Neural cell (in vitro differentiated cells): ENCODE measurements around the gene NUDT1. TPM values are rescaled to one million over a fixed set of nuclear protein-coding genes. Genes with fewer than 3 reads are reported as not detected.

ENCODE experiments used
- H2AFZ ChIP-seq: fragments of 200-600, 300-800 bp; sonication (generic), shearing (Covaris generic); 2 replicates; pipeline ENCODE4 v1.6.0; 2014; ENCODE audit warnings: low read depth, mild to moderate bottlenecking, antibody characterized with exemption, low read length, moderate library complexity
- H3F3A ChIP-seq: fragments of 200-600 bp; shearing (Covaris generic); 2 replicates; pipeline ENCODE4 v1.6.1; 2016; ENCODE audit warnings: mild to moderate bottlenecking, moderate library complexity, mixed read lengths, antibody characterized with exemption, low read length; ENCODE audit not compliant: insufficient read depth, poor library complexity, severe bottlenecking
- H3K27ac ChIP-seq: fragments of 200-600, 300-800 bp; sonication (generic), shearing (Covaris generic); 2 replicates; pipeline ENCODE4 v1.5.1; 2014; ENCODE audit warnings: mild to moderate bottlenecking, low read length, moderate library complexity
- H3K27me3 ChIP-seq: fragments of 300-800, 200-600 bp; sonication (generic), shearing (Covaris generic); 2 replicates; pipeline ENCODE4 v1.6.0; 2014; ENCODE audit warnings: mild to moderate bottlenecking, low read depth, low read length, moderate library complexity; ENCODE audit not compliant: insufficient read depth
- H3K36me3 ChIP-seq: fragments of 300-800, 200-600 bp; sonication (generic), shearing (Covaris generic); 2 replicates; pipeline ENCODE4 v1.5.1; 2014; ENCODE audit warnings: mild to moderate bottlenecking, antibody characterized with exemption, low read length, moderate library complexity; ENCODE audit not compliant: insufficient read depth
- H3K4me2 ChIP-seq: fragments of 300-800, 200-600 bp; sonication (generic), shearing (Covaris generic); 2 replicates; pipeline ENCODE4 v1.6.0; 2014; ENCODE audit warnings: mild to moderate bottlenecking, low read length
- H3K4me3 ChIP-seq: fragments of 300-800, 200-600 bp; sonication (generic), shearing (Covaris generic); 2 replicates; pipeline ENCODE4 v1.5.1; 2014; ENCODE audit warnings: mild to moderate bottlenecking, low read length, moderate library complexity
- H3K79me2 ChIP-seq: fragments of 200-600 bp; shearing (Covaris generic); replicated peaks from 2 replicates; pipeline ENCODE4 v1.6.0; 2014; ENCODE audit warnings: mild to moderate bottlenecking, low read length, moderate library complexity; ENCODE audit not compliant: insufficient read depth
- H3K9ac ChIP-seq: fragments of 300-800, 200-600 bp; sonication (generic), shearing (Covaris generic); 2 replicates; pipeline ENCODE4 v1.6.1; 2016; ENCODE audit warnings: mild to moderate bottlenecking, low read length, mixed read lengths
- H3K9me2 ChIP-seq: fragments of 200-600 bp; shearing (Covaris generic); 2 replicates; pipeline ENCODE4 v1.6.1; 2016; ENCODE audit warnings: mild to moderate bottlenecking, low read length, mixed read lengths; ENCODE audit not compliant: insufficient read depth
- H3K9me3 ChIP-seq: fragments of 200-600, 300-800 bp; sonication (generic), shearing (Covaris generic); 2 replicates; pipeline ENCODE4 v1.6.1; 2016; ENCODE audit warnings: mild to moderate bottlenecking, mixed run types, low read length, moderate library complexity, mixed read lengths
- H4K20me1 ChIP-seq: fragments of 200-600 bp; shearing (Covaris generic); 2 replicates; pipeline ENCODE4 v1.6.1; 2016; ENCODE audit warnings: mild to moderate bottlenecking, mixed run types; ENCODE audit not compliant: insufficient read depth
- CTCF ChIP-seq: fragments of 450-650 bp; IDR thresholded peaks from 2 replicates; pipeline ENCODE4 v1.5.1; 2014; ENCODE audit warnings: antibody characterized with exemption, mild to moderate bottlenecking, moderate library complexity; ENCODE audit not compliant: poor library complexity, severe bottlenecking
- EP300 ChIP-seq: fragments of 450-650 bp; conservative IDR thresholded peaks from 2 replicates; pipeline ENCODE4 v1.6.1; 2014; ENCODE audit warnings: antibody characterized with exemption, mild to moderate bottlenecking, moderate library complexity; ENCODE audit not compliant: poor library complexity, severe bottlenecking
- EZH2 ChIP-seq: fragments of 200-600, 300-800 bp; shearing (Covaris generic), sonication (generic); IDR thresholded peaks from 2 replicates; pipeline ENCODE4 v1.6.1; 2014; ENCODE audit warnings: antibody characterized with exemption, low read length, borderline replicate concordance, mild to moderate bottlenecking; ENCODE audit not compliant: insufficient read depth, poor library complexity, severe bottlenecking
- MXI1 ChIP-seq: fragments of 450-650 bp; conservative IDR thresholded peaks from 2 replicates; pipeline ENCODE4 v1.6.1; 2014; ENCODE audit warnings: antibody characterized with exemption, mild to moderate bottlenecking; ENCODE audit not compliant: poor library complexity, severe bottlenecking
- POLR2AphosphoS5 ChIP-seq: IDR thresholded peaks from 2 replicates; pipeline ENCODE4 v1.6.1; 2012
- RAD21 ChIP-seq: fragments of 450-650 bp; conservative IDR thresholded peaks from 2 replicates; pipeline ENCODE4 v1.6.1; 2014; ENCODE audit warnings: antibody characterized with exemption, mild to moderate bottlenecking, moderate library complexity
- REST ChIP-seq: IDR thresholded peaks from 2 replicates; pipeline ENCODE4 v1.6.1; 2012; ENCODE audit warnings: borderline replicate concordance
- SMC3 ChIP-seq: fragments of 450-650 bp; conservative IDR thresholded peaks from 2 replicates; pipeline ENCODE4 v1.6.1; 2014; ENCODE audit warnings: antibody characterized with exemption, mild to moderate bottlenecking, moderate library complexity; ENCODE audit not compliant: poor library complexity
- TAF1 ChIP-seq: IDR thresholded peaks from 2 replicates; pipeline ENCODE4 v1.6.1; 2012; ENCODE audit warnings: low read depth
- polyA plus RNA-seq: library from polyadenylated mRNA; depleted of rRNA; stranded (reverse); fragments of >200 nt; gene quantifications from 2 replicates; pipeline ENCODE4 v1.2.3, GENCODE V29; 2014

NUDT1 gene
- polyA plus RNA-seq, 1 donor from 2014 or later, result 67.8 TPM

DNA sequence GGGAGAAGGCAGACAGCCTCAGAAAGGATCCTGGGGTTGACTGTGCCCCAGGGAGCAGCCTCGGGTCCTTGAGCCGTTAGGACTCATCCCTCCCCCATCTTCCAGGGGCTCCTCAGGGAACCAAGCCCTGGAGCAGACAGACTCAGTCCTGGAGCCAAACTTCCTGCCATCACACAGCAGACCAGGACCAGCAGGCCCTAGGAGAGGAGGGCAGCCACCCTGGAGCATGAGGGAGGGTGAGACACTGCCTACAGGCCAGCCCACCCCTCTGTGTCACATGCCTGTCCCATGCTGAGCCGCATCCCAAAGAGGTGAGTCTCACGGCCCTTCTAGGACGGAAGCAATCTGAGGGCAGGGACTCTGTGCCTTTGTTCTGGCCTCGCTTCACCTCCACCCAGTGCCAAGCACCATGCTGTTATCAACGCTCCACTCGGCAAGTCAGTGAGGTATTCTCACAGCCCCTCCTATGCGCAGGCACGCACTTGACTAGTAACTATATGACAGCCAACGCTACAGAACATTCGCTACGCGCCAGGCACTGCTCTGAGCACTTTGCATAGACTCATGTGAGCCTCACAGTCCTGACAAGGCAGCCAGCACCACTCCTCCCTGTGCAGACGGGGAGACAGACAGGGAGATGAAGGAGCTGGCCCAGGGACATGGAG is 28.3 kb upstream of the NUDT1 start:
- peaks cover 7% of the 10 kb centered on the region for H3K36me3 ChIP-seq
- H3K4me3 ChIP-seq, result no peak overlapping the region
- TF ChIP-seq CTCF (no peak), MXI1 (no peak), EZH2 (no peak), TAF1 (no peak), POLR2AphosphoS5 (no peak)
- no peaks in the 10 kb centered on the region for H3K27me3 ChIP-seq
- H3K79me2 ChIP-seq, result no peaks in the 10 kb centered on the region
- no peak overlapping the region for H3K27ac ChIP-seq
- no peak overlapping the region for H3K9ac ChIP-seq
- H3K4me2 ChIP-seq, result no peak overlapping the region
- H3F3A ChIP-seq, result no peaks in the 10 kb centered on the region
- H4K20me1 ChIP-seq, result no peaks in the 10 kb centered on the region
- H2AFZ ChIP-seq, result no peak overlapping the region
- no peaks in the 10 kb centered on the region for H3K9me3 ChIP-seq
- H3K9me2 ChIP-seq, result no peaks in the 10 kb centered on the region

- no peak for TF ChIP-seq REST
- no peak for TF ChIP-seq EZH2
- no peak for TF ChIP-seq EP300
- no peak for TF ChIP-seq CTCF
- TF ChIP-seq RAD21, result no peak
- no peak for TF ChIP-seq POLR2AphosphoS5
- no peak for TF ChIP-seq MXI1
- no peak for TF ChIP-seq SMC3
- TF ChIP-seq TAF1, result no peak
- Histone ChIP-seq H3K9me3 (no peaks in the 10 kb centered on the region), H3K36me3 (peaks cover 7% of the 10 kb centered on the region), H4K20me1 (no peaks in the 10 kb centered on the region), H3F3A (no peaks in the 10 kb centered on the region), H3K9ac (no peak overlapping the region), H3K4me3 (no peak overlapping the region), H3K4me2 (no peak overlapping the region), H3K27me3 (no peaks in the 10 kb centered on the region), H3K9me2 (no peaks in the 10 kb centered on the region), H3K79me2 (no peaks in the 10 kb centered on the region), H3K27ac (no peak overlapping the region), H2AFZ (no peak overlapping the region)
Measured at GRCh38 chr7:2214636-2215035, 27.4 kb upstream of the NUDT1 start.
